H1 (cell line): ENCODE data around the gene BTAF1. TPM values are rescaled to one million over a fixed set of nuclear protein-coding genes. Genes with fewer than 3 reads are reported as not detected.

Source experiments
- CTCF ChIA-PET: fragments of 300-600 bp; sonication (Branson Sonifier 250); formaldehyde crosslinking; loops from one replicate; lab custom pipeline; 2021; ENCODE audit not compliant: partially characterized antibody; lab: Charles Lee
- POLR2A ChIA-PET: fragments of 300-600 bp; sonication (Branson Sonifier 250); formaldehyde crosslinking; loops from one replicate; lab custom pipeline; 2021; ENCODE audit warnings: inconsistent platforms; ENCODE audit not compliant: partially characterized antibody; lab: Charles Lee
- DNase-seq, 2 experiments: peaks; one replicate each; pipeline versions ENCODE4 v3.0.0 to v3.0.0-alpha.2; 2010 to 2022; ENCODE audit warnings: low spot score in 2 of 2, low read depth in 1 of 2, mixed read lengths in 1 of 2
- FAIRE-seq: peaks from 2 replicates; lab custom pipeline; 2011; peaks lifted over from hg19 to GRCh38; lab: Jason Lieb, UNC
- H2AFZ ChIP-seq: 2 replicates; pipeline ENCODE4 v1.8.1; 2012; ENCODE audit warnings: low read length, inconsistent platforms
- H2AK5ac ChIP-seq: 2 replicates; pipeline ENCODE4 v1.6.1; 2013; ENCODE audit warnings: low read depth, low read length
- H2BK120ac ChIP-seq: replicated peaks from 2 replicates; pipeline ENCODE3; 2013; ENCODE audit warnings: low read depth, low read length, inconsistent platforms
- H2BK12ac ChIP-seq: 2 replicates; pipeline ENCODE4 v1.6.1; 2013; ENCODE audit warnings: low read depth, low read length
- H2BK15ac ChIP-seq: 2 replicates; pipeline ENCODE4 v1.6.1; 2013; ENCODE audit warnings: low read length
- H2BK20ac ChIP-seq: 2 replicates; pipeline ENCODE4 v1.6.1; 2013; ENCODE audit warnings: low read length
- H2BK5ac ChIP-seq: 2 replicates; pipeline ENCODE4 v1.6.1; 2013; ENCODE audit warnings: low read depth, low read length
- H3K14ac ChIP-seq: 2 replicates; pipeline ENCODE4 v1.6.1; 2013; ENCODE audit warnings: inconsistent platforms; ENCODE audit not compliant: insufficient read length
- H3K18ac ChIP-seq: 2 replicates; pipeline ENCODE4 v1.6.1; 2013; ENCODE audit warnings: low read length; ENCODE audit errors: extremely low read depth
- H3K23ac ChIP-seq: 2 replicates; pipeline ENCODE4 v1.6.1; 2013; ENCODE audit warnings: inconsistent platforms; ENCODE audit not compliant: insufficient read length
- H3K23me2 ChIP-seq: 2 replicates; pipeline ENCODE4 v1.6.1; 2013; ENCODE audit warnings: low read depth, low read length
- H3K27ac ChIP-seq: 2 replicates; pipeline ENCODE4 v1.6.1; 2011; ENCODE audit warnings: low read depth, low read length, inconsistent platforms
- H3K27me3 ChIP-seq, 4 experiments: replicated peaks in 1 of 4; 1 replicate in 1 of 4; 2 replicates in 3 of 4; pipeline versions ENCODE4 v1.6.1 to v1.8.1; 2011 to 2013; ENCODE audit warnings: low read length in 3 of 4, mild to moderate bottlenecking in 3 of 4, inconsistent platforms in 2 of 4, mixed read lengths in 2 of 4, moderate library complexity in 1 of 4; ENCODE audit not compliant: control insufficient read depth in 3 of 4, insufficient read depth in 3 of 4; ENCODE audit errors: extremely low read depth in 1 of 4
- H3K36me3 ChIP-seq, 4 experiments: 2 replicates each; pipeline versions ENCODE4 v1.6.1 to v1.8.1; 2011 to 2013; ENCODE audit warnings: mild to moderate bottlenecking in 4 of 4, low read length in 3 of 4, moderate library complexity in 2 of 4, control low read depth in 1 of 4, inconsistent platforms in 1 of 4; ENCODE audit not compliant: insufficient read depth in 4 of 4, control insufficient read depth in 2 of 4
- H3K4ac ChIP-seq: replicated peaks from 2 replicates; pipeline ENCODE3; 2013; ENCODE audit warnings: low read length, low read depth, mixed read lengths, inconsistent platforms; ENCODE audit not compliant: insufficient read length
- H3K4me1 ChIP-seq, 4 experiments: replicated peaks in 1 of 4; 1 replicate in 1 of 4; 2 replicates in 3 of 4; pipeline versions ENCODE4 v1.6.1 to v1.8.1; 2011 to 2013; ENCODE audit warnings: low read length in 3 of 4, inconsistent platforms in 2 of 4, mixed read lengths in 1 of 4; ENCODE audit not compliant: insufficient read depth in 4 of 4, control insufficient read depth in 3 of 4
- H3K4me2 ChIP-seq, 2 experiments: 2 replicates each; pipeline versions ENCODE4 v1.6.1 to v1.8.1; 2011 to 2013; ENCODE audit warnings: low read depth in 2 of 2, low read length in 2 of 2, control low read depth in 1 of 2, inconsistent platforms in 1 of 2, mild to moderate bottlenecking in 1 of 2; ENCODE audit not compliant: insufficient read depth in 1 of 2
- H3K4me3 ChIP-seq, 4 experiments: fragments of 200-600, 300-600 bp in 1 of 4; sonication (generic), shearing (Covaris generic), sonication (Bioruptor Twin) in 1 of 4; 2 replicates each; pipeline versions ENCODE4 v1.5.1 to v1.8.1; 2011 to 2016; ENCODE audit warnings: low read length in 4 of 4, low read depth in 3 of 4, control low read depth in 2 of 4, inconsistent platforms in 2 of 4, mild to moderate bottlenecking in 2 of 4, mixed read lengths in 1 of 4, moderate library complexity in 1 of 4; ENCODE audit not compliant: insufficient read depth in 2 of 4; ENCODE audit errors: extremely low read depth in 1 of 4
- H3K56ac ChIP-seq: replicated peaks from 2 replicates; pipeline ENCODE3; 2013; ENCODE audit warnings: low read depth, mild to moderate bottlenecking, mixed read lengths, low read length, inconsistent platforms; ENCODE audit not compliant: insufficient read length
- H3K79me1 ChIP-seq: 2 replicates; pipeline ENCODE4 v1.6.1; 2013; ENCODE audit warnings: low read depth, low read length, control low read depth
- H3K79me2 ChIP-seq, 2 experiments: 2 replicates each; pipeline versions ENCODE4 v1.6.1 to v1.8.1; 2012 to 2013; ENCODE audit warnings: low read length in 2 of 2, mild to moderate bottlenecking in 2 of 2, inconsistent platforms in 1 of 2; ENCODE audit not compliant: insufficient read depth in 2 of 2, control insufficient read depth in 1 of 2
- H3K9ac ChIP-seq, 4 experiments: replicated peaks in 1 of 4; 1 replicate in 1 of 4; 2 replicates in 3 of 4; pipeline versions ENCODE4 v1.6.1 to v1.8.1; 2011 to 2013; ENCODE audit warnings: low read depth in 3 of 4, low read length in 3 of 4, control low read depth in 2 of 4, mild to moderate bottlenecking in 2 of 4, moderate library complexity in 2 of 4, inconsistent platforms in 1 of 4; ENCODE audit errors: extremely low read depth in 1 of 4
- H3K9me3 ChIP-seq, 2 experiments: 2 replicates each; pipeline versions ENCODE4 v1.6.1 to v1.8.1; 2012 to 2013; ENCODE audit warnings: mild to moderate bottlenecking in 2 of 2, moderate library complexity in 2 of 2, control low read depth in 1 of 2, inconsistent platforms in 1 of 2, low read depth in 1 of 2, low read length in 1 of 2, mixed read lengths in 1 of 2; ENCODE audit not compliant: insufficient read depth in 2 of 2
- H4K20me1 ChIP-seq, 2 experiments: replicated peaks in 1 of 2; 2 replicates each; pipeline versions ENCODE3 to v1.8.1; 2011 to 2013; ENCODE audit warnings: inconsistent platforms in 2 of 2, low read length in 2 of 2, mild to moderate bottlenecking in 1 of 2; ENCODE audit not compliant: insufficient read depth in 2 of 2, control insufficient read depth in 1 of 2
- H4K5ac ChIP-seq: 2 replicates; pipeline ENCODE4 v1.6.1; 2013; ENCODE audit warnings: low read length, low read depth, mixed read lengths, inconsistent platforms; ENCODE audit not compliant: insufficient read length
- H4K8ac ChIP-seq: 2 replicates; pipeline ENCODE4 v1.8.0; 2013; ENCODE audit warnings: mild to moderate bottlenecking, moderate library complexity, low read length, inconsistent platforms; ENCODE audit not compliant: insufficient read depth; ENCODE audit errors: extremely low read depth
- H4K91ac ChIP-seq: replicated peaks from 2 replicates; pipeline ENCODE3; 2013; ENCODE audit warnings: low read length, mixed read lengths, inconsistent platforms; ENCODE audit not compliant: insufficient read length
- EP300 ChIP-seq, 2 experiments: IDR thresholded peaks; 1 replicate in 1 of 2; 2 replicates in 1 of 2; pipeline ENCODE4 v1.6.1; 2011 to 2012; ENCODE audit warnings: low read depth in 2 of 2, low read length in 2 of 2, mild to moderate bottlenecking in 2 of 2, borderline replicate concordance in 1 of 2, inconsistent platforms in 1 of 2, moderate library complexity in 1 of 2
- JUND ChIP-seq: IDR thresholded peaks from 2 replicates; pipeline ENCODE4 v1.6.1; 2011; ENCODE audit warnings: mild to moderate bottlenecking, improper control_type of control experiment, low read length
- PHF8 ChIP-seq: fragments of 200-600 bp; sonication (generic); conservative IDR thresholded peaks from 2 replicates; pipeline ENCODE4 v1.7.1; 2012; ENCODE audit warnings: low read depth, mild to moderate bottlenecking, inconsistent platforms, low read length, moderate library complexity
- POLR2A ChIP-seq, 2 experiments: IDR thresholded peaks; 1 replicate in 1 of 2; 2 replicates in 1 of 2; pipeline ENCODE4 v1.6.1; 2011; ENCODE audit warnings: low read depth in 2 of 2, low read length in 2 of 2, mild to moderate bottlenecking in 2 of 2; ENCODE audit errors: control extremely low read depth in 1 of 2
- SRF ChIP-seq: IDR thresholded peaks from 2 replicates; pipeline ENCODE4 v1.6.1; 2011; ENCODE audit warnings: mild to moderate bottlenecking, low read depth, low read length, moderate library complexity
- TBP ChIP-seq: IDR thresholded peaks from 2 replicates; pipeline ENCODE4 v1.6.1; 2011; ENCODE audit warnings: low read depth, low read length, improper control_type of control experiment
- WGBS, 2 experiments: shearing (Covaris generic) in 1 of 2; methylation state at CpG; one replicate each; pipeline versions ENCODE4 v1.1.6 to v1.1.7; 2013 to 2015; ENCODE audit warnings: low lambda C conversion rate in 2 of 2, mixed read lengths in 2 of 2, inconsistent platforms in 1 of 2, low coverage in 1 of 2, missing lambda C conversion rate in 1 of 2; ENCODE audit not compliant: insufficient replicate concordance in 2 of 2, insufficient coverage in 1 of 2, insufficient read length in 1 of 2; ENCODE audit errors: extremely low coverage in 1 of 2, missing lambda C conversion rate in 1 of 2; 5-methylcytosine and 5-hydroxymethylcytosine counted together
- polyA plus RNA-seq, 7 experiments: library from polyadenylated mRNA; depleted of rRNA in 3 of 7; stranded (reverse) in 5 of 7; unstranded in 2 of 7; fragments of >200 nt in 5 of 7; fragments of 200-250 nt in 2 of 7; gene quantifications; 1 replicate in 5 of 7; 2 replicates in 1 of 7; 4 replicates in 1 of 7; pipeline versions ENCODE4 v1.2.1 to v1.2.3, GENCODE V29; 2011 to 2013; ENCODE audit warnings: missing spikeins in 2 of 7, mixed read lengths in 2 of 7
- total RNA-seq: library from RNA; stranded (reverse); fragmentation: NEBNext Ultra II Directional; extraction: Animal tissue kit (Norgen Biotek cat#: 25700); gene quantifications from 2 replicates; pipeline ENCODE4 v1.2.1, GENCODE V29; 2021

Gene BTAF1
- total and polyA plus RNA-seq, 2 of the 8 experiments (the other 6 are each of a cell fraction or from before 2014, with no cell fraction given) = 24.5 to 39.1 TPM

DNA sequence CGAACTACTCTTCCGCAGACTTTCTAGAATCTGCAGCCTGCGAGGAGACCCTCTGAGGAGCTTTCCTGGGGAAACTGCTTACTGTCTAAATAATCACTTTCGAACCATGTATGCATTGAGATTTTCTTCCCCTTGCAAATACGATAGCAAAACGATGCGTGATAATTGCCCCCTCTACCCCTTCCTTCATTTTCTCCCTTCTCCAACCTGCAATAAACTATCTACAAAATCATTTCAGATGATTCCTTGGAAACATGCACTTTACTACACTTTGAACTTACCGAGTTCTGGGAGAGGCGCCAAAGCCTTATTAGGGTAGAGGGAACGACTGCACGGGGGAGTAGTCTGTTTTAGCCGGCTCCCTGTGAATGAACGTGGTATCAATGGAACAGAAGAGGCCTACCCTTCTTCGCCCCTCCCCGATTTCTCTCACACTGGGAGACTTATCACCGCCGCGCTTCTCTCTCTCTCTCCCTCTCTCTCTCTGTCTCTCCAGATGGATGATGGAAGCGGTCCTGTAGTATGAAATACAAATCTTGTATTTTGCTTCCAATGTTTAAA lies 14.4 kb upstream of the BTAF1 start, which contains the start of gene FGFBP3:
TSS of gene FGFBP3 (minus strand) at position 370 of the 561 bp plus-strand sequence. CDS start 517 bp downstream, outside the sequence.
- peak within 1 kb of the TSS; percentile 59 for H2AFZ ChIP-seq
- DNase-seq (peak in 1 of 2 experiments; percentile 61), FAIRE-seq (peak; percentile 48)
- no peak within 1 kb of the TSS for H3K14ac ChIP-seq
- no peak within 1 kb of the TSS for H3K23ac ChIP-seq
- peak within 1 kb of the TSS; percentile 64; the same call in 1 of the 2 replicates for H3K27ac ChIP-seq
- peak within 1 kb of the TSS; percentile 21; the same call in 1 of the 2 replicates for H2BK5ac ChIP-seq
- H3K4me1 ChIP-seq = peaks cover 1 to 7% (median 4%) of the 10 kb centered on the region in 4 experiments; a peak in 3 of 7 replicates
- POLR2A ChIA-PET = interaction anchor here (0.8 to 2.6 kb wide), 9 partner anchors 15 to 111 kb away, joined by 3 to 26 read pairs (median 5); partner anchors contain the start of genes BTAF1 and TNKS2
- peak within 1 kb of the TSS; percentile 2 for H3K56ac ChIP-seq
- H3K23me2 ChIP-seq = peaks cover 15% of the 10 kb centered on the region
- no peak within 1 kb of the TSS for H2AK5ac ChIP-seq
- peak within 1 kb of the TSS; percentile 2 for H3K18ac ChIP-seq
- no peaks in the 10 kb centered on the region for H3K27me3 ChIP-seq
- no peaks in the 10 kb centered on the region for H3K9me3 ChIP-seq
- H4K8ac ChIP-seq = peak within 1 kb of the TSS; percentile 86
- H4K91ac ChIP-seq = peak within 1 kb of the TSS; percentile 93
- peaks cover 10 to 36% of the 10 kb centered on the region in 2 experiments for H3K79me2 ChIP-seq
- peak within 1 kb of the TSS; percentile 69 to 88 (median 80) for H3K4me3 ChIP-seq
- H2BK15ac ChIP-seq = no peak within 1 kb of the TSS
- H3K4ac ChIP-seq = no peak within 1 kb of the TSS
- CTCF ChIA-PET = interaction anchor here (0.7 to 2.5 kb wide), 10 partner anchors 9 to 148 kb away, joined by 3 to 10 read pairs (median 4); partner anchors contain the start of gene BTAF1
- H4K20me1 ChIP-seq = no peaks in the 10 kb centered on the region
- peaks cover 2 to 29% (median 10%) of the 10 kb centered on the region in 4 experiments; a peak in 5 of 8 replicates for H3K36me3 ChIP-seq
- peak; percentile 43; the same call in 1 of the 2 replicates for TF ChIP-seq SRF
- peak; percentile 68 for TF ChIP-seq JUND
- peak; percentile 36; the same call in 1 of the 2 replicates for TF ChIP-seq TBP
- no peak for TF ChIP-seq EP300 (IDR thresholded peaks at IDR 0.05; ENCODE audit: borderline replicate concordance in 1 of 2, low read depth in 2 of 2, low read length in 2 of 2)
- 0 out of 2 replicates have a peak, but pooled peaks have one; percentile 1 for TF ChIP-seq PHF8
- TF ChIP-seq POLR2A (IDR thresholded peaks at IDR 0.05; ENCODE audit: control extremely low read depth in 1 of 2, low read depth in 2 of 2, low read length in 2 of 2) = peak; percentile 20 to 35; a peak in 1 of 3 replicates
- H2BK20ac ChIP-seq = no peak within 1 kb of the TSS
- H3K79me1 ChIP-seq = peaks cover 5% of the 10 kb centered on the region; the same call in 1 of the 2 replicates
- peak within 1 kb of the TSS; percentile 53 for H4K5ac ChIP-seq
- H3K4me2 ChIP-seq = peak within 1 kb of the TSS; percentile 62 to 78
- H2BK120ac ChIP-seq = peak within 1 kb of the TSS; percentile 13
- WGBS, 2 experiments = 2% methylated on average over 19 of the region's 19 CpGs; no CpG with 5 or more reads in 1 of the 2 experiments
- 0 out of 2 replicates have a peak within 1 kb of the TSS, but pooled peaks have one; percentile 76 for H2BK12ac ChIP-seq
- peak within 1 kb of the TSS; percentile 11 to 73 (median 66); a peak in 6 of 7 replicates for H3K9ac ChIP-seq
